ENCODE data around the gene TATDN3.

- no peak for TF ChIP-seq CTCF (IDR thresholded peaks at IDR 0.05; ENCODE audit: poor library complexity)
- no peak for TF ChIP-seq EZH2 (IDR thresholded peaks at IDR 0.05; ENCODE audit: borderline replicate concordance)
These were observed 46.5 kb downstream of the TATDN3 start for GRCh38 chr1:212838145-212838544.
